ENCODE measurements around the gene PTP4A2. TPM values are rescaled to one million over a fixed set of nuclear protein-coding genes. Genes with fewer than 3 reads are reported as not detected.
A peak's percentile ranks its signal among the peaks of the same experiment; 100 is the strongest.

The PTP4A2 gene
- total RNA-seq, 4 donors from 2014 or later: 276 to 567 (median 333) TPM

GRCh38 chr1:31934706-31935629, 3.2 kb downstream of the PTP4A2 start:
- DNase-seq: no peak
- Histone ChIP-seq H3K36me3 (no peaks in the 10 kb centered on the region), H3K27ac (peak overlapping the region; percentile 95 to 96), H3K27me3 (no peaks in the 10 kb centered on the region), H3K9me3 (no peaks in the 10 kb centered on the region), H3K4me3 (no peak overlapping the region), H3K4me1 (peaks cover 13 to 24% of the 10 kb centered on the region in 2 donors)
- intact Hi-C loops (cut with DNase I; ENCODE audit: low total_unique reads): no loop called here
- TF ChIP-seq CTCF (IDR thresholded peaks at IDR 0.05) (peak in 1 of 4 experiments; percentile 5), POLR2A (IDR thresholded peaks at IDR 0.05) (no peak)

GRCh38 chr1:31932491-31933316, 5.5 kb downstream of the PTP4A2 start:
- Histone ChIP-seq H3K27me3 (no peaks in the 10 kb centered on the region), H3K36me3 (no peaks in the 10 kb centered on the region), H3K27ac (peak overlapping the region; percentile 25 to 96), H3K4me3 (no peak overlapping the region), H3K4me1 (peaks cover 10 to 24% of the 10 kb centered on the region in 2 donors), H3K9me3 (no peaks in the 10 kb centered on the region)
- no peak for DNase-seq
- TF ChIP-seq CTCF (IDR thresholded peaks at IDR 0.05): no peak
- no peak for TF ChIP-seq POLR2A (IDR thresholded peaks at IDR 0.05)
- intact Hi-C loops (cut with DNase I; ENCODE audit: low total_unique reads): no loop called here

- Histone ChIP-seq H3K36me3 (no peaks in the 10 kb centered on the region), H3K4me1 (peaks cover 10 to 26% of the 10 kb centered on the region in 2 donors), H3K4me3 (no peak overlapping the region), H3K27me3 (no peaks in the 10 kb centered on the region), H3K27ac (peak overlapping the region; percentile 25 to 96), H3K9me3 (no peaks in the 10 kb centered on the region)
- no peak for DNase-seq
- intact Hi-C loops (cut with DNase I; ENCODE audit: low total_unique reads): no loop called here
- TF ChIP-seq POLR2A (IDR thresholded peaks at IDR 0.05) (no peak), CTCF (IDR thresholded peaks at IDR 0.05) (no peak)
These were observed 6.5 kb downstream of the PTP4A2 start for GRCh38 chr1:31931593-31932225.

- intact Hi-C loops (cut with DNase I; ENCODE audit: low total_unique reads): no loop called here
- Histone ChIP-seq H3K36me3 (no peaks in the 10 kb centered on the region), H3K9me3 (no peaks in the 10 kb centered on the region), H3K27me3 (no peaks in the 10 kb centered on the region), H3K4me3 (no peak overlapping the region), H3K4me1 (peaks cover 6 to 27% of the 10 kb centered on the region in 2 donors), H3K27ac (peak overlapping the region; percentile 25 to 31)
- no peak for TF ChIP-seq POLR2A (IDR thresholded peaks at IDR 0.05)
- TF ChIP-seq CTCF (IDR thresholded peaks at IDR 0.05): no peak
- DNase-seq: no peak
These were observed 7.2 kb downstream of the PTP4A2 start for GRCh38 chr1:31930836-31931592.

Data from uterus (tissue), 4 donors.